Central memory CD8-positive, alpha-beta T cell (primary cell): ENCODE measurements around the gene SLC4A9.

ENCODE experiments used
- ATAC-seq: fragments of 150-1000 bp; cut with Tn5 transposase; replicated peaks from 2 replicates; pipeline ENCODE4 v1.10.0; 2022; ENCODE audit warnings: mild to moderate bottlenecking, moderate FRiP score, moderate number of reproducible peaks; ENCODE audit not compliant: poor library complexity, severe bottlenecking; ENCODE audit errors: extremely low read depth
- DNase-seq, 2 donors: peaks; one replicate each; pipeline ENCODE4 v3.0.0; 2021; ENCODE audit warnings: low spot score in 2 of 2
- H3K27ac Mint-ChIP-seq: one replicate; pipeline ENCODE4 v1.8.0; 2022; ENCODE audit warnings: low read depth, mild to moderate bottlenecking, moderate library complexity, mixed read lengths
- H3K27me3 Mint-ChIP-seq: one replicate; pipeline ENCODE4 v1.8.0; 2022; ENCODE audit warnings: mixed read lengths
- H3K36me3 Mint-ChIP-seq: one replicate; pipeline ENCODE4 v1.8.0; 2022; ENCODE audit warnings: mild to moderate bottlenecking, moderate library complexity, mixed read lengths; ENCODE audit not compliant: insufficient read depth
- H3K4me1 Mint-ChIP-seq: one replicate; pipeline ENCODE4 v1.8.0; 2022; ENCODE audit warnings: mixed read lengths
- H3K4me3 Mint-ChIP-seq: one replicate; pipeline ENCODE4 v1.8.0; 2022; ENCODE audit warnings: mild to moderate bottlenecking, moderate library complexity, mixed read lengths
- H3K9me3 Mint-ChIP-seq: one replicate; pipeline ENCODE4 v1.8.0; 2022; ENCODE audit warnings: mixed read lengths

Gene SLC4A9

GRCh38 chr5:140324617-140325241 is 35.3 kb upstream of the SLC4A9 start:
- DNase-seq (no peak), ATAC-seq (no peak)
- Mint-ChIP-seq H3K27me3 (no peaks in the 10 kb centered on the region), H3K36me3 (peaks cover 1% of the 10 kb centered on the region), H3K9me3 (peaks cover 5% of the 10 kb centered on the region), H3K27ac (no peak overlapping the region), H3K4me1 (no peaks in the 10 kb centered on the region), H3K4me3 (no peak overlapping the region)

- no peaks in the 10 kb centered on the region for H3K36me3 Mint-ChIP-seq
- H3K27ac Mint-ChIP-seq = no peak overlapping the region
- no peak overlapping the region for H3K4me3 Mint-ChIP-seq
- peaks cover 5% of the 10 kb centered on the region for H3K9me3 Mint-ChIP-seq
- no peaks in the 10 kb centered on the region for H3K27me3 Mint-ChIP-seq
- H3K4me1 Mint-ChIP-seq = no peaks in the 10 kb centered on the region
- ATAC-seq (no peak), DNase-seq (no peak)
These were observed 34.5 kb upstream of the SLC4A9 start for GRCh38 chr5:140325486-140325885.

GRCh38 chr5:140327589-140327988 is 32.4 kb upstream of the SLC4A9 start:
- H3K9me3 Mint-ChIP-seq = no peaks in the 10 kb centered on the region
- ATAC-seq (no peak), DNase-seq (no peak)
- H3K27ac Mint-ChIP-seq = no peak overlapping the region
- H3K27me3 Mint-ChIP-seq = no peaks in the 10 kb centered on the region
- H3K4me1 Mint-ChIP-seq = no peaks in the 10 kb centered on the region
- H3K4me3 Mint-ChIP-seq = no peak overlapping the region
- no peaks in the 10 kb centered on the region for H3K36me3 Mint-ChIP-seq

GRCh38 chr5:140328036-140328764 is 31.8 kb upstream of the SLC4A9 start:
- DNase-seq = no peak
- Mint-ChIP-seq H3K27ac (no peak overlapping the region), H3K36me3 (no peaks in the 10 kb centered on the region), H3K9me3 (no peaks in the 10 kb centered on the region), H3K4me1 (no peaks in the 10 kb centered on the region), H3K4me3 (no peak overlapping the region), H3K27me3 (no peaks in the 10 kb centered on the region)
- no peak for ATAC-seq

- no peak overlapping the region for H3K4me3 Mint-ChIP-seq
- ATAC-seq (no peak), DNase-seq (no peak)
- H3K4me1 Mint-ChIP-seq = no peaks in the 10 kb centered on the region
- H3K9me3 Mint-ChIP-seq = no peaks in the 10 kb centered on the region
- no peak overlapping the region for H3K27ac Mint-ChIP-seq
- no peaks in the 10 kb centered on the region for H3K36me3 Mint-ChIP-seq
- H3K27me3 Mint-ChIP-seq = no peaks in the 10 kb centered on the region
These were observed 30.1 kb upstream of the SLC4A9 start for GRCh38 chr5:140329739-140330481.

- DNase-seq (no peak), ATAC-seq (no peak)
- Mint-ChIP-seq H3K4me3 (no peak overlapping the region), H3K9me3 (no peaks in the 10 kb centered on the region), H3K4me1 (no peaks in the 10 kb centered on the region), H3K36me3 (no peaks in the 10 kb centered on the region), H3K27me3 (no peaks in the 10 kb centered on the region), H3K27ac (no peak overlapping the region)
These were observed 28.4 kb upstream of the SLC4A9 start for GRCh38 chr5:140331638-140332037.

- no peaks in the 10 kb centered on the region for H3K27me3 Mint-ChIP-seq
- H3K27ac Mint-ChIP-seq = no peak overlapping the region
- ATAC-seq = no peak
- DNase-seq = no peak
- no peaks in the 10 kb centered on the region for H3K4me1 Mint-ChIP-seq
- no peak overlapping the region for H3K4me3 Mint-ChIP-seq
- H3K9me3 Mint-ChIP-seq = no peaks in the 10 kb centered on the region
- H3K36me3 Mint-ChIP-seq = peaks cover 2% of the 10 kb centered on the region
These were observed 23.6 kb upstream of the SLC4A9 start for GRCh38 chr5:140336388-140336787.

GRCh38 chr5:140337880-140338279 is 22.1 kb upstream of the SLC4A9 start:
- H3K27ac Mint-ChIP-seq = no peak overlapping the region
- H3K4me1 Mint-ChIP-seq = peaks cover 11% of the 10 kb centered on the region
- H3K4me3 Mint-ChIP-seq = no peak overlapping the region
- no peaks in the 10 kb centered on the region for H3K9me3 Mint-ChIP-seq
- DNase-seq (no peak), ATAC-seq (no peak)
- H3K27me3 Mint-ChIP-seq = no peaks in the 10 kb centered on the region
- peaks cover 4% of the 10 kb centered on the region for H3K36me3 Mint-ChIP-seq

GRCh38 chr5:140338336-140338735 is 21.7 kb upstream of the SLC4A9 start:
- DNase-seq (no peak), ATAC-seq (no peak)
- Mint-ChIP-seq H3K9me3 (no peaks in the 10 kb centered on the region), H3K4me1 (peaks cover 16% of the 10 kb centered on the region), H3K27ac (no peak overlapping the region), H3K36me3 (peaks cover 4% of the 10 kb centered on the region), H3K27me3 (no peaks in the 10 kb centered on the region), H3K4me3 (no peak overlapping the region)

GRCh38 chr5:140338908-140339307 is 21.1 kb upstream of the SLC4A9 start:
- Mint-ChIP-seq H3K4me1 (peaks cover 19% of the 10 kb centered on the region), H3K27ac (no peak overlapping the region), H3K27me3 (no peaks in the 10 kb centered on the region), H3K4me3 (no peak overlapping the region), H3K36me3 (peaks cover 4% of the 10 kb centered on the region), H3K9me3 (no peaks in the 10 kb centered on the region)
- ATAC-seq (no peak), DNase-seq (no peak)

- H3K9me3 Mint-ChIP-seq = no peaks in the 10 kb centered on the region
- no peak overlapping the region for H3K4me3 Mint-ChIP-seq
- no peak for DNase-seq
- ATAC-seq = no peak
- peaks cover 4% of the 10 kb centered on the region for H3K36me3 Mint-ChIP-seq
- peaks cover 19% of the 10 kb centered on the region for H3K4me1 Mint-ChIP-seq
- no peak overlapping the region for H3K27ac Mint-ChIP-seq
- no peaks in the 10 kb centered on the region for H3K27me3 Mint-ChIP-seq
These were observed 20.4 kb upstream of the SLC4A9 start for GRCh38 chr5:140339636-140340035.

- H3K27ac Mint-ChIP-seq = no peak overlapping the region
- ATAC-seq (no peak), DNase-seq (no peak)
- H3K9me3 Mint-ChIP-seq = no peaks in the 10 kb centered on the region
- peaks cover 4% of the 10 kb centered on the region for H3K36me3 Mint-ChIP-seq
- H3K27me3 Mint-ChIP-seq = no peaks in the 10 kb centered on the region
- no peak overlapping the region for H3K4me3 Mint-ChIP-seq
- peaks cover 19% of the 10 kb centered on the region for H3K4me1 Mint-ChIP-seq
These were observed 19.3 kb upstream of the SLC4A9 start for GRCh38 chr5:140340605-140341121.

GRCh38 chr5:140341591-140341990 is 18.4 kb upstream of the SLC4A9 start:
- Mint-ChIP-seq H3K27ac (no peak overlapping the region), H3K9me3 (no peaks in the 10 kb centered on the region), H3K4me1 (peaks cover 19% of the 10 kb centered on the region), H3K36me3 (peaks cover 4% of the 10 kb centered on the region), H3K4me3 (no peak overlapping the region), H3K27me3 (no peaks in the 10 kb centered on the region)
- DNase-seq = no peak
- ATAC-seq = no peak
